ENCODE measurements around the gene REL. TPM values are rescaled to one million over a fixed set of nuclear protein-coding genes. Genes with fewer than 3 reads are reported as not detected.

REL gene
- total RNA-seq, 1 donor from 2014 or later = 5.4 TPM

- DNase-seq (ENCODE audit: low spot score) = no peak
- Mint-ChIP-seq H3K9me3 (ENCODE audit: low read depth) (no peaks in the 10 kb centered on the region), H3K4me1 (ENCODE audit: low read depth) (no peaks in the 10 kb centered on the region), H3K27ac (ENCODE audit: unreplicated experiment) (no peak overlapping the region), H3K36me3 (ENCODE audit: low read depth) (no peaks in the 10 kb centered on the region), H3K27me3 (ENCODE audit: low read depth) (no peaks in the 10 kb centered on the region), H3K4me3 (ENCODE audit: unreplicated experiment) (no peak overlapping the region)
- no peak for TF ChIP-seq CTCF (IDR thresholded peaks at IDR 0.05)
Observed at GRCh38 chr2:60844105-60844504, 37.3 kb upstream of the REL start.

GRCh38 chr2:60847854-60848253 lies 33.5 kb upstream of the REL start:
- DNase-seq (ENCODE audit: low spot score) = no peak
- Mint-ChIP-seq H3K9me3 (ENCODE audit: low read depth) (no peaks in the 10 kb centered on the region), H3K27me3 (ENCODE audit: low read depth) (no peaks in the 10 kb centered on the region), H3K36me3 (ENCODE audit: low read depth) (no peaks in the 10 kb centered on the region), H3K4me1 (ENCODE audit: low read depth) (no peaks in the 10 kb centered on the region), H3K27ac (ENCODE audit: unreplicated experiment) (no peak overlapping the region), H3K4me3 (ENCODE audit: unreplicated experiment) (no peak overlapping the region)
- no peak for TF ChIP-seq CTCF (IDR thresholded peaks at IDR 0.05)

GRCh38 chr2:60849187-60849586 lies 32.2 kb upstream of the REL start:
- no peaks in the 10 kb centered on the region for H3K4me1 Mint-ChIP-seq (ENCODE audit: low read depth)
- H3K36me3 Mint-ChIP-seq (ENCODE audit: low read depth) = no peaks in the 10 kb centered on the region
- no peak for DNase-seq (ENCODE audit: low spot score)
- no peak overlapping the region for H3K4me3 Mint-ChIP-seq (ENCODE audit: unreplicated experiment)
- no peaks in the 10 kb centered on the region for H3K27me3 Mint-ChIP-seq (ENCODE audit: low read depth)
- H3K9me3 Mint-ChIP-seq (ENCODE audit: low read depth) = no peaks in the 10 kb centered on the region
- no peak overlapping the region for H3K27ac Mint-ChIP-seq (ENCODE audit: unreplicated experiment)
- no peak for TF ChIP-seq CTCF (IDR thresholded peaks at IDR 0.05)

- Mint-ChIP-seq H3K4me3 (ENCODE audit: unreplicated experiment) (no peak overlapping the region), H3K9me3 (ENCODE audit: low read depth) (no peaks in the 10 kb centered on the region), H3K4me1 (ENCODE audit: low read depth) (no peaks in the 10 kb centered on the region), H3K27me3 (ENCODE audit: low read depth) (no peaks in the 10 kb centered on the region), H3K36me3 (ENCODE audit: low read depth) (no peaks in the 10 kb centered on the region), H3K27ac (ENCODE audit: unreplicated experiment) (no peak overlapping the region)
- no peak for DNase-seq (ENCODE audit: low spot score)
- no peak for TF ChIP-seq CTCF (IDR thresholded peaks at IDR 0.05)
Observed at GRCh38 chr2:60852282-60852860, 29.0 kb upstream of the REL start.

- no peak overlapping the region for H3K27ac Mint-ChIP-seq (ENCODE audit: unreplicated experiment)
Observed at GRCh38 chr2:60853531-60853930, 27.8 kb upstream of the REL start.

More at GRCh38 chr2:60853531-60853930, 27.8 kb upstream of the REL start:
- Mint-ChIP-seq H3K4me3 (ENCODE audit: unreplicated experiment) (no peak overlapping the region), H3K36me3 (ENCODE audit: low read depth) (no peaks in the 10 kb centered on the region), H3K27me3 (ENCODE audit: low read depth) (no peaks in the 10 kb centered on the region), H3K9me3 (ENCODE audit: low read depth) (no peaks in the 10 kb centered on the region), H3K4me1 (ENCODE audit: low read depth) (no peaks in the 10 kb centered on the region)
- no peak for DNase-seq (ENCODE audit: low spot score)
- no peak for TF ChIP-seq CTCF (IDR thresholded peaks at IDR 0.05)
